ENCODE results near the gene MMP19.

MMP19 gene

DNA sequence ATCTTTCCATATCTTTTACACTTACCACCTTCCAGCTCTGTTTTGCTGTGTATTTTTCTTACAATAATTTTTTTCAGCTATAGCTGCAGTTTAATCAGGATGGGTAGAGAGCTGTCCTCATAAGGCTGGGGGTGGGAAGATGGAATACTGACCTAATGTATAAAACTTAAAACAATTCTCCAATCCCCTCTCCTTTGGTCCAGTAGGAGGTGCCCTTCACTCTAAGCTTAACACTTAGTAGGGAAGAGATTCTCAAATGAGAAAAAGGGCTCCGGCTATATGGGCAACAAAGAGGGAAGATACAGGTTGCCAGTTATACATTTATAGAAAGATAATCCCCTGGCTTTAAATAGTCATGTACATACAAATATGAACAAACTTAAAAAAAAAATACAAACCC, 22.1 kb downstream of the MMP19 start:
- H3K27ac ChIP-seq: no peak overlapping the region
- no peak for TF ChIP-seq ZFX (IDR thresholded peaks at IDR 0.05)
- TF ChIP-seq, protein P1, sequence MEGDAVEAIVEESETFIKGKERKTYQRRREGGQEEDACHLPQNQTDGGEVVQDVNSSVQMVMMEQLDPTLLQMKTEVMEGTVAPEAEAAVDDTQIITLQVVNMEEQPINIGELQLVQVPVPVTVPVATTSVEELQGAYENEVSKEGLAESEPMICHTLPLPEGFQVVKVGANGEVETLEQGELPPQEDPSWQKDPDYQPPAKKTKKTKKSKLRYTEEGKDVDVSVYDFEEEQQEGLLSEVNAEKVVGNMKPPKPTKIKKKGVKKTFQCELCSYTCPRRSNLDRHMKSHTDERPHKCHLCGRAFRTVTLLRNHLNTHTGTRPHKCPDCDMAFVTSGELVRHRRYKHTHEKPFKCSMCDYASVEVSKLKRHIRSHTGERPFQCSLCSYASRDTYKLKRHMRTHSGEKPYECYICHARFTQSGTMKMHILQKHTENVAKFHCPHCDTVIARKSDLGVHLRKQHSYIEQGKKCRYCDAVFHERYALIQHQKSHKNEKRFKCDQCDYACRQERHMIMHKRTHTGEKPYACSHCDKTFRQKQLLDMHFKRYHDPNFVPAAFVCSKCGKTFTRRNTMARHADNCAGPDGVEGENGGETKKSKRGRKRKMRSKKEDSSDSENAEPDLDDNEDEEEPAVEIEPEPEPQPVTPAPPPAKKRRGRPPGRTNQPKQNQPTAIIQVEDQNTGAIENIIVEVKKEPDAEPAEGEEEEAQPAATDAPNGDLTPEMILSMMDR (conservative IDR thresholded peaks at IDR 0.05): peak; percentile 32; the same call in 1 of the 2 replicates

DNA sequence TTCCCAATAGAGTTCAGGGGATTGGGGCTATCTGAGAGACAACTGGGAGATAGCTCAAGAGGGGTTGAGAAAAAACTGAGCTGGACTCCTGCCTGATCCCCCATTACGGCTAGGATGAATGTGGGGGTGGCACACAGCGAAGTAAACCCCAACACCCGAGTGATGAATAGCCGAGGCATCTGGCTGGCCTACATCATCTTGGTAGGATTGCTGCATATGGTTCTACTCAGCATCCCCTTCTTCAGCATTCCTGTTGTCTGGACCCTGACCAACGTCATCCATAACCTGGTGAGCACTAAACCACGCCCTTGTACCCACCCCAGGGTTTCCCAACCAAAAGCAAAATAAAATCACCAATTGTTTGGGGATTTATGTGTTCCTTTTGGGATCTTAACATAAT, 23.9 kb downstream of the MMP19 start:
- no peak for TF ChIP-seq ZFX (IDR thresholded peaks at IDR 0.05)
- TF ChIP-seq, protein P1 (conservative IDR thresholded peaks at IDR 0.05): no peak
- peak overlapping the region; percentile 95 for H3K27ac ChIP-seq

DNA sequence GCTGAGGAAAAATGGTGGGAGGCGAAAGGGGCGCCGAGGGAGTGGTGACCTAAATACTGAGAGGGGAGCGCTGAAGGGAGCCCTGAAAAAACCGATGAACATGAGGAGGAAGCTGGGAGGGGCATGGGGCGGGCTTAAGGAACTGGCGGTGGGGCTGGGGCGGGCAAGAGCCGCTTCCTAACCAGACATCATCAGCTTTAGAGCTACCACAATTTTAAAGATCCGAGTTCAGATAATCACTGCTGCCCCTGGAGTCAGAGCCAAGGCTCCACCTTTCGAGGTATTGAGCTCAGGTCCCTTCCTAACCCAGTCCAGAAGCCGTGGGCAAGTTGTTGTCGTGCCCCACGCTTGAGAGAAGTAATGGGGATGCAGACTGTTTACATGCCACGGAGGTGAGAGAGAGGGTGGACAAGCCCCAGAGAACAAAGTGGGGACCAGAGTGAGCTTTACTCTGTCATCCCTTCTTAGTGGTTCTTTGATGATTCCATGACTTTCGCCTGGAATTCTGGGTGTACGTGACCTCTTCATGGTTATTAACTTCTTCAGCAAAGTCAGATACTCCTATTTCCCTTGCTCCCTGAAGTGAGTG, 24.5 kb downstream of the MMP19 start:
- no peak for TF ChIP-seq ZFX (IDR thresholded peaks at IDR 0.05)
- TF ChIP-seq, protein P1 (conservative IDR thresholded peaks at IDR 0.05): no peak

DNA sequence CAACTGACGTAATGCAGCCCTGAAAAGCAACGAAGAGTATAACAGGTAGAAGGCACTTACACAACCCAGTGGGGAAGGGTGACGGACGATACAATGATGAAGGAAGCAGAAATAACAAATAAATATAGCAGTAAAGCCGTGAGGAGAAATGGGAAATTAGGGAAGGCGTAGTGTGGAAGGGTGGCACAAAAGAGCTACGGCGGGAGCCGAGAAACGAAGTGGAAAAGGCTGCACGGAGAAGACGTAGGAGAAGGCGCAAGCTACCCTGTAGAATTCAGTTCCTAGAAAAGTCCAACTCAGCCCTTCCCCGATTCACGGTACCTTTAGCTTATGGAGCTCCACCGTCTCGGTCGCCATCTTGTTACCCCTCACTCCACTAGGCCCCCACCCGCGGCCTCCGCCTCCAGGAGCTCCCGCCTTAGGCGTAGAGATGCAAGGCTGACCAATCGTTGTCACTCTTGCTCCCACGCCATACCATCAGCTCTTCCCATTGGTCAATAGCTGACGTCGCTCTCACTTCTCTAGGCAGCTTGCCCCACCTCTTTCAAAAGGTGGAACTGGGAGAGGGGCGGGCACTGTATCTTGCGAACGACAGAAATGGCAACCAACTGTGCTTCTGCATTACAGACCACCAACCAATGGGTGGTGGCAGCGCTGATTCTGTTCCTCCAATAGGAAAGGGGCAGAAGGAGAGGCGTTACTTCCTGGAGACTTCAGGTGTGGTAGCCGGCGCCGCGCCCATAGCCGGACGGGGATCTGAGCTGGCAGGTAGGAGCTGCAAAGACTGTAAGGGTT, 25.2 kb downstream of the MMP19 start, which contains the start of the genes ORMDL2 and SARNP:
Gene ORMDL2, plus strand, starts transcription at position 697 of the 795 bp plus-strand sequence. CDS start 959 bp downstream, outside the sequence.
Gene SARNP, minus strand, starts transcription at position 380 of the 795 bp plus-strand sequence. Its CDS starts 23 bp downstream, at position 357.
- TF ChIP-seq, protein P1 (conservative IDR thresholded peaks at IDR 0.05): no peak
- TF ChIP-seq ZFX (IDR thresholded peaks at IDR 0.05): no peak
- H3K27ac ChIP-seq: peak within 1 kb of the TSS; percentile 95

More for the DNA sequence above, 24.5 kb downstream of the MMP19 start:
- peak overlapping the region; percentile 95 for H3K27ac ChIP-seq

DNA sequence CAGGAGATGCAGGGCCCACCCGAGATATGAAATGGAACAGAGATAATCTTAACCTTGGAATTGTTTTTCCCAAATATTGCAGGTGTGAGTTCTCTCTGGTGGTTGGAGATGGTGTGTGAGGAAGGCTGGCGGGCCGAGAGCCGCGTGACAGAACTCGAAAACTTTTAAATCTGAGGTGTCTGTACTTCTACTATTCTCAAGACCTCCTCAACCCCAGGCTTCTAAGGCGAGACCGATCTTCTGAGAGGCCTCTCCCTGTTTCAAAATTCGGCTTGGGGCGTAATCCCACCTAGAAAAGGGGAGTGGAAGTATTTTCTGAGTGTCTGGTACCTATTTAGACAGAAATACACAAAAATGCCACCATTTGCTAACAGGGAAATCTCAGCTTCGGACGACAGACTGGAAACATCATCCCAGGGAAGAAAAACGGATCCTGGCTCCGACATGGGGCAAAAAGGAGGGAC, 25.8 kb downstream of the MMP19 start:
- H3K27ac ChIP-seq: peak overlapping the region; percentile 95
- TF ChIP-seq, protein P1 (conservative IDR thresholded peaks at IDR 0.05): no peak
- 0 out of 2 replicates have a peak, but pooled peaks have one; percentile 17 for TF ChIP-seq ZFX (IDR thresholded peaks at IDR 0.05)

DNA sequence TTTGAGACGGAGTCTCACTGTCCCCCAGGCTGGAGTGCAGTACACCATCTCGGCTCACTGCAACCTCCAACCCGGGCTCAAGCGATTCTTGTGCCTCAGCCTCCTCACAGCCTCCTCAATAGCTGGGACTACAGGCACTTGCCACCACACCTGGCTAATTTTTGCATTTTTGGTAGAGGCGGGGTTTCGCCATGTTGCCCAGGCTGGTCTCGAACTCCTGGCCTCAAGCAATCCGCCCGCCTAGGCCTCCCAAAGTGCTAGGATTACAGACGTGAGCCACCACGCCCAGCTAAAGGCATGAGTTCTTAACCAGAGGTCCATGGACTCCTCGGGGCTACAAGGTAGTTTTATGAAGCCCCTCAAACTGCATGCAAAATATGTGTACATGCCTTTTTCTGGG, 27.3 kb downstream of the MMP19 start:
- TF ChIP-seq ZFX (IDR thresholded peaks at IDR 0.05): no peak
- TF ChIP-seq, protein P1 (conservative IDR thresholded peaks at IDR 0.05): no peak
- H3K27ac ChIP-seq: no peak overlapping the region

DNA sequence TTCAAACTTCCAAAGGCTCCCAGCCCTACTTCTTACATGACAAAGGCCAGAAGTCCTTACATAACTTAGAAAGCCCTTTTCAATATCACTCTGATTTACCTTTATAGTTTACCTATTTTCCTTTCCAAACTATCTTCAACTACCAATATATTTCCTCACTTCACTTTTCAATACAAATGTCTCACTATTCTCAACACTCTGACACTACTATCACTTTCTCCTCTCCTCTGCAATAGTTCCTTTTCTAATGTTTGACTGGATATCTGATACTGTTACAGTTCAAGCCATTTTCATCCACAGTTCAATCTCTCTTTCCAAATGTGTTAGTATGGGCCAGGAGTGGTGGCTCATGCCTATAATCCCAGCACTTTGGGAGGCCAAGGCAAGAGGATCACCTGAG, 28.5 kb downstream of the MMP19 start:
- TF ChIP-seq ZFX (IDR thresholded peaks at IDR 0.05): no peak
- TF ChIP-seq, protein P1 (conservative IDR thresholded peaks at IDR 0.05): no peak
- no peak overlapping the region for H3K27ac ChIP-seq
